MM.1S (cell line): ENCODE measurements around the gene CTAGE9.

Experiments
- DNase-seq: peaks from one replicate; pipeline ENCODE4 v3.0.0-alpha.2; 2015
- H2AFZ ChIP-seq: fragments of 300-600 bp; sonication (generic); 2 replicates; pipeline ENCODE4 v1.6.0; 2016; ENCODE audit warnings: antibody characterized with exemption, low read length
- H3F3A ChIP-seq: fragments of 300-600 bp; sonication (generic); 2 replicates; pipeline ENCODE4 v1.6.1; 2016; ENCODE audit warnings: mild to moderate bottlenecking, antibody characterized with exemption, low read length, moderate library complexity, mixed read lengths; ENCODE audit not compliant: insufficient read depth
- H3K27ac ChIP-seq: fragments of 300-600 bp; sonication (generic); 2 replicates; pipeline ENCODE4 v1.5.1; 2016; ENCODE audit warnings: mild to moderate bottlenecking, low read length
- H3K27me3 ChIP-seq: fragments of 300-600 bp; sonication (generic); replicated peaks from 2 replicates; pipeline ENCODE4 v1.6.0; 2016; ENCODE audit warnings: low read length; ENCODE audit not compliant: insufficient read depth
- H3K36me3 ChIP-seq: fragments of 300-600 bp; sonication (generic); replicated peaks from 2 replicates; pipeline ENCODE4 v1.6.1; 2016; ENCODE audit warnings: mild to moderate bottlenecking, low read length, mixed read lengths; ENCODE audit not compliant: insufficient read depth
- H3K4me1 ChIP-seq: fragments of 300-600 bp; sonication (generic); 2 replicates; pipeline ENCODE4 v1.6.1; 2016; ENCODE audit warnings: low read length, mixed read lengths
- H3K4me2 ChIP-seq: fragments of 300-600 bp; sonication (generic); 2 replicates; pipeline ENCODE4 v1.6.0; 2016; ENCODE audit warnings: low read depth, low read length
- H3K4me3 ChIP-seq: fragments of 300-600 bp; sonication (generic); 2 replicates; pipeline ENCODE4 v1.5.1; 2016; ENCODE audit warnings: low read length, mixed read lengths
- H3K79me2 ChIP-seq: fragments of 300-600 bp; sonication (generic); 2 replicates; pipeline ENCODE4 v1.6.1; 2016; ENCODE audit warnings: mixed run types, low read length, mixed read lengths
- H3K9ac ChIP-seq: fragments of 300-600 bp; sonication (generic); 2 replicates; pipeline ENCODE4 v1.6.1; 2016; ENCODE audit warnings: low read length, mixed read lengths
- H3K9me2 ChIP-seq: fragments of 300-600 bp; sonication (generic); replicated peaks from 2 replicates; pipeline ENCODE4 v1.6.1; 2016; ENCODE audit warnings: mild to moderate bottlenecking, low read length, mixed read lengths; ENCODE audit not compliant: insufficient read depth
- H3K9me3 ChIP-seq: fragments of 300-600 bp; sonication (generic); replicated peaks from 2 replicates; pipeline ENCODE4 v1.6.1; 2016; ENCODE audit warnings: mild to moderate bottlenecking, low read length, mixed read lengths; ENCODE audit not compliant: insufficient read depth
- H4K20me1 ChIP-seq: fragments of 300-600 bp; sonication (generic); 2 replicates; pipeline ENCODE4 v1.6.1; 2016; ENCODE audit warnings: mild to moderate bottlenecking, low read length, moderate library complexity, mixed read lengths; ENCODE audit not compliant: insufficient read depth
- EZH2 ChIP-seq: fragments of 300-600 bp; sonication (generic); optimal IDR thresholded peaks from 2 replicates; pipeline ENCODE3; 2017; ENCODE audit warnings: low read depth, mild to moderate bottlenecking, antibody characterized with exemption, low read length, mixed read lengths
- EZH2phosphoT487 ChIP-seq: fragments of 300-600 bp; sonication (generic); IDR thresholded peaks from 2 replicates; pipeline ENCODE4 v1.6.1; 2018; ENCODE audit warnings: antibody characterized with exemption, low read length
- TF ChIP-seq, protein P1 (sequence below): fragments of 300-600 bp; sonication (generic); IDR thresholded peaks from 2 replicates; pipeline ENCODE4 v1.5.1; 2016; ENCODE audit warnings: antibody characterized with exemption, low read length, mixed read lengths

Gene CTAGE9

DNA sequence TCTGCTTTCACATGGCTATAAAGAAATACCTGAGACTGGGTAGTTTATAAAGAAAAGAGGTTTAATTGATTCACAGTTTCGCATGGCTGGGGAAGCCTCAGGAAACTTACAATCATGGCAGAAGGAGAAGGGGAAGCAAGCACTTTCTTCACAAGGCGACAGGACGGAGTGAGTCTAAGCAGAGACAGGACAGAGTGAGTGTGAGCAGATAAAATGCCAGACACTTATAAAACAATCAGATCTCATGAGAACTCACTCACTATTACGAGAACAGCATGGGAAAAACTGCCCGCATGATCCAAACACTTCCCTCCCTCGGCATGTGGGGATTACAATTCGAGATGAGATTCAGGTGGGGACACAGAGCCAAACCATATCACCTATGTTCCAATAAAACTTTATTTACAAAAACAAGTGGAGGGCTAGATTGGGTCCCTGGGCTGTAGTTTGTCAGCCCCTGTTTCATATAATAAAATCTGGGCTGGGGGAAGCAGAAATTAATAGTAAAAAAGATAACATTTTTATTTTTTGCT is 37.1 kb upstream of the CTAGE9 start:
- Histone ChIP-seq H3K9ac (no peak overlapping the region), H3K27ac (no peak overlapping the region), H3K27me3 (no peaks in the 10 kb centered on the region; the same call in 1 of the 2 replicates), H3K9me2 (no peaks in the 10 kb centered on the region), H3K4me2 (no peak overlapping the region), H3K4me3 (no peak overlapping the region), H2AFZ (no peak overlapping the region), H3K36me3 (no peaks in the 10 kb centered on the region), H4K20me1 (no peaks in the 10 kb centered on the region), H3K79me2 (no peaks in the 10 kb centered on the region), H3K4me1 (no peaks in the 10 kb centered on the region), H3K9me3 (no peaks in the 10 kb centered on the region), H3F3A (no peaks in the 10 kb centered on the region)
- no peak for DNase-seq
- TF ChIP-seq EZH2phosphoT487 (no peak), EZH2 (no peak)
- TF ChIP-seq, protein P1, sequence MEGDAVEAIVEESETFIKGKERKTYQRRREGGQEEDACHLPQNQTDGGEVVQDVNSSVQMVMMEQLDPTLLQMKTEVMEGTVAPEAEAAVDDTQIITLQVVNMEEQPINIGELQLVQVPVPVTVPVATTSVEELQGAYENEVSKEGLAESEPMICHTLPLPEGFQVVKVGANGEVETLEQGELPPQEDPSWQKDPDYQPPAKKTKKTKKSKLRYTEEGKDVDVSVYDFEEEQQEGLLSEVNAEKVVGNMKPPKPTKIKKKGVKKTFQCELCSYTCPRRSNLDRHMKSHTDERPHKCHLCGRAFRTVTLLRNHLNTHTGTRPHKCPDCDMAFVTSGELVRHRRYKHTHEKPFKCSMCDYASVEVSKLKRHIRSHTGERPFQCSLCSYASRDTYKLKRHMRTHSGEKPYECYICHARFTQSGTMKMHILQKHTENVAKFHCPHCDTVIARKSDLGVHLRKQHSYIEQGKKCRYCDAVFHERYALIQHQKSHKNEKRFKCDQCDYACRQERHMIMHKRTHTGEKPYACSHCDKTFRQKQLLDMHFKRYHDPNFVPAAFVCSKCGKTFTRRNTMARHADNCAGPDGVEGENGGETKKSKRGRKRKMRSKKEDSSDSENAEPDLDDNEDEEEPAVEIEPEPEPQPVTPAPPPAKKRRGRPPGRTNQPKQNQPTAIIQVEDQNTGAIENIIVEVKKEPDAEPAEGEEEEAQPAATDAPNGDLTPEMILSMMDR = no peak

DNA sequence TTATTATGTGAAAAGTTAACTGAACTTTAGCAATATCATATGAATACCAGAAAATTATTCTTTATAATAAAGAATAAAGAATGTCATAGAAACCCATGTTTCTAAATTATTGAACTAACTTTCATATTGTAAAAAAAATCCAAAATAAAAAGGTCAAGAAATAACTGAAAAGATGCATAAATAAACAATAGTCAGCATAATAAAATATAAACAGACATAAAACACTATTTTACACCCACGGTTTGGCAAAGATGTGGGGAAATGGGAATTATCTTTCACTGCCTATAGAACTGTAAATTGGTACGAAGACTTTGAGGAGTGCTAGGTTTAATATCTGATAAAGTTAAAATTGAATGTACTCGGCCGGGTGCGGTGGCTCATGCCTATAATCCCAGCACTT is 34.7 kb upstream of the CTAGE9 start:
- Histone ChIP-seq H2AFZ (no peak overlapping the region), H3F3A (no peaks in the 10 kb centered on the region), H3K79me2 (no peaks in the 10 kb centered on the region), H3K36me3 (no peaks in the 10 kb centered on the region), H3K4me2 (no peak overlapping the region), H3K9ac (no peak overlapping the region), H3K9me3 (no peaks in the 10 kb centered on the region), H3K27ac (no peak overlapping the region), H3K27me3 (no peaks in the 10 kb centered on the region; the same call in 1 of the 2 replicates), H4K20me1 (no peaks in the 10 kb centered on the region), H3K4me3 (no peak overlapping the region), H3K9me2 (no peaks in the 10 kb centered on the region), H3K4me1 (no peaks in the 10 kb centered on the region)
- TF ChIP-seq EZH2phosphoT487 (no peak), EZH2 (no peak)
- TF ChIP-seq, protein P1 = no peak
- DNase-seq = no peak

DNA sequence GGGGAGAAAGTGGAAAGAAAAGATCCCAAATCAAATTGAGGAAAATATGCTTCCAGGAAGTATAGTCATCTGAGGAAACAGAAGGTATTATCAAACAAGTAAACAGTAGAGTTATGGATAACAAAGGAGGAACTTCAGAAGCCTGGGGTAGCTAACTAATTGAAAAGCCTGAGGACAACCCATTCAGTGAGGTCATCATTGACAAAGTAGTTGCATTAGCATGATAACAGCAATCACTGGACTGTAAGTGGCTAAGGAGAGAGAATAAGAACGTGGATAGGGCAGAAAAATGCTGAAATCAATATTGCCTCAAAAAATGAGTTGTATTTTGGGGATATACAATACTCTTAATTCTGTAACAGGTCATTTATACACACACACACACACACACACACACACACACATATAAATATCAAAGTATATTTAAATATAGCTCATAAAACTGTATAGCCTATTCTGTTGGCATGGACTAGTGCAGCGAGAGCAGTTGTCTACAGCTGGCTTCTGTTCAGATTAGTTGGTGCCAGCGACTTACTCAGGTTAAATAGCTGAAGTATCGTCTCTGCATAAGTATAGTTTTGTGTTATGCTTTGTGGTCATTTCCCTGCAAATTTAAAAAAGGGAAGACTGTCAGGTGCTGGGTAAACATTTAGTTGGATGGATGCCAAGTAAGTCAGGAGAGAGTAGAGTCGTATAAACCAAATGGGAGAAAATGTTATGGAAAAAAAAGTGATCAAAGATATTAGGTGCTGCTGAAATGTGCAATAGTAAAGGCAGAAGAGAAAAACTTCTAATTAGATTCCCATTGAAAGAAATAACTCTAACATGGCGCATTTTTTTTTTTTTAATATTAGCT is 33.8 kb upstream of the CTAGE9 start:
- Histone ChIP-seq H3K27me3 (no peaks in the 10 kb centered on the region; the same call in 1 of the 2 replicates), H2AFZ (no peak overlapping the region), H3K79me2 (no peaks in the 10 kb centered on the region), H3K9me3 (no peaks in the 10 kb centered on the region), H3K27ac (no peak overlapping the region), H3K36me3 (no peaks in the 10 kb centered on the region), H3K4me2 (no peak overlapping the region), H4K20me1 (no peaks in the 10 kb centered on the region), H3K4me3 (no peak overlapping the region), H3K9me2 (no peaks in the 10 kb centered on the region), H3K4me1 (no peaks in the 10 kb centered on the region), H3F3A (no peaks in the 10 kb centered on the region), H3K9ac (no peak overlapping the region)
- TF ChIP-seq EZH2phosphoT487 = no peak
- TF ChIP-seq, protein P1 = no peak
- TF ChIP-seq EZH2 = no peak
- no peak for DNase-seq
